Endothelial cell of umbilical vein (primary cell): ENCODE data around the gene GRID2IP. TPM values are rescaled to one million over a fixed set of nuclear protein-coding genes. Genes with fewer than 3 reads are reported as not detected.

Source experiments
- BruUV-seq: library from RNA; stranded (reverse); fragments of 400-500 nt; replicated peaks from 2 replicates; lab custom pipeline; 2021; lab: Mats Ljungman, UMichigan
- CTCF ChIA-PET: fragments of 300-600, 350-600 bp; sonication (Branson Sonifier 250); formaldehyde crosslinking; loops from one replicate; lab custom pipeline; 2021; ENCODE audit warnings: antibody characterized with exemption, inconsistent platforms; lab: Charles Lee
- POLR2A ChIA-PET: fragments of 300-600, 350-600 bp; sonication (Branson Sonifier 250); formaldehyde crosslinking; loops from one replicate; lab custom pipeline; 2021; ENCODE audit warnings: antibody characterized with exemption, inconsistent platforms; lab: Charles Lee
- DNase-seq: peaks from one replicate; pipeline ENCODE4 v3.0.0-alpha.2; 2011; ENCODE audit warnings: low read depth, low spot score
- FAIRE-seq: peaks from 2 replicates; lab custom pipeline; 2011; peaks lifted over from hg19 to GRCh38; lab: Jason Lieb, UNC
- H2AFZ ChIP-seq: 2 replicates; pipeline ENCODE4 v1.6.0; 2012; ENCODE audit warnings: low read depth, low read length, control low read depth, inconsistent platforms
- H3K27ac ChIP-seq: 2 replicates; pipeline ENCODE4 v1.5.1; 2011; ENCODE audit warnings: low read depth, mild to moderate bottlenecking, control low read depth, low read length, moderate library complexity; ENCODE audit not compliant: insufficient read depth
- H3K27me3 ChIP-seq, 2 experiments: 2 replicates each; pipeline versions ENCODE4 v1.6.0 to v1.6.1; 2011; ENCODE audit warnings: low read length in 2 of 2, mixed read lengths in 1 of 2; ENCODE audit not compliant: control insufficient read depth in 2 of 2, insufficient read depth in 2 of 2
- H3K36me3 ChIP-seq, 2 experiments: 2 replicates in 1 of 2; 3 replicates in 1 of 2; pipeline ENCODE4 v1.5.1; 2011; ENCODE audit warnings: low read length in 2 of 2, mild to moderate bottlenecking in 1 of 2, moderate library complexity in 1 of 2; ENCODE audit not compliant: control insufficient read depth in 2 of 2, insufficient read depth in 2 of 2; ENCODE audit errors: extremely low read depth in 1 of 2
- H3K4me1 ChIP-seq: 3 replicates; pipeline ENCODE4 v1.5.1; 2011; ENCODE audit warnings: mild to moderate bottlenecking, low read length; ENCODE audit not compliant: control insufficient read depth, insufficient read depth; ENCODE audit errors: extremely low read depth
- H3K4me2 ChIP-seq: 2 replicates; pipeline ENCODE4 v1.6.1; 2011; ENCODE audit warnings: low read length, control low read depth, mixed read lengths; ENCODE audit not compliant: insufficient read depth
- H3K4me3 ChIP-seq, 3 experiments: fragments of 200-600 bp in 1 of 3; sonication (generic), shearing (Covaris generic) in 1 of 3; replicated peaks in 1 of 3; 2 replicates each; pipeline ENCODE4 v1.5.1; 2011 to 2016; ENCODE audit warnings: control low read depth in 3 of 3, low read length in 3 of 3, mild to moderate bottlenecking in 2 of 3, inconsistent platforms in 1 of 3, low read depth in 1 of 3, moderate library complexity in 1 of 3; ENCODE audit not compliant: insufficient read depth in 1 of 3
- H3K79me2 ChIP-seq: 2 replicates; pipeline ENCODE4 v1.6.0; 2012; ENCODE audit warnings: low read length, inconsistent platforms; ENCODE audit not compliant: control insufficient read depth, insufficient read depth
- H3K9ac ChIP-seq: replicated peaks from 2 replicates; pipeline ENCODE3; 2011; ENCODE audit warnings: low read length, control low read depth; ENCODE audit not compliant: insufficient read depth; ENCODE audit errors: extremely low read depth
- H3K9me1 ChIP-seq: replicated peaks from 3 replicates; pipeline ENCODE4 v1.6.0; 2011; ENCODE audit warnings: mild to moderate bottlenecking, low read length; ENCODE audit not compliant: control insufficient read depth, insufficient read depth; ENCODE audit errors: extremely low read depth
- H3K9me3 ChIP-seq: replicated peaks from 2 replicates; pipeline ENCODE4 v1.5.1; 2012; ENCODE audit warnings: low read length, inconsistent platforms; ENCODE audit not compliant: control insufficient read depth, insufficient read depth
- H4K20me1 ChIP-seq: replicated peaks from 2 replicates; pipeline ENCODE3; 2011; ENCODE audit warnings: mild to moderate bottlenecking, low read length; ENCODE audit not compliant: control insufficient read depth, insufficient read depth; ENCODE audit errors: extremely low read depth
- CTCF ChIP-seq, 2 donors: IDR thresholded peaks; 1 replicate in 1 of 2; 2 replicates in 1 of 2; pipeline ENCODE4 v1.5.1; 2011; ENCODE audit warnings: low read length in 2 of 2, mild to moderate bottlenecking in 2 of 2, moderate library complexity in 2 of 2, control low read depth in 1 of 2, inconsistent platforms in 1 of 2, low read depth in 1 of 2; ENCODE audit not compliant: insufficient read depth in 1 of 2; ENCODE audit errors: extremely low read depth in 1 of 2
- EZH2 ChIP-seq: IDR thresholded peaks from 2 replicates; pipeline ENCODE4 v1.6.1; 2012; ENCODE audit warnings: borderline replicate concordance, low read depth, mild to moderate bottlenecking, moderate library complexity, low read length, inconsistent platforms; ENCODE audit not compliant: severe bottlenecking
- FOS ChIP-seq: IDR thresholded peaks from 2 replicates; pipeline ENCODE4 v1.6.1; 2011; ENCODE audit warnings: mild to moderate bottlenecking, low read length, moderate library complexity, borderline replicate concordance; ENCODE audit not compliant: insufficient read depth
- MAX ChIP-seq: IDR thresholded peaks from 2 replicates; pipeline ENCODE4 v1.6.1; 2011; ENCODE audit not compliant: insufficient read depth, insufficient read length
- MYC ChIP-seq: IDR thresholded peaks from one replicate; pipeline ENCODE4 v1.6.1; 2011; ENCODE audit warnings: mild to moderate bottlenecking, low read depth, low read length
- POLR2A ChIP-seq: IDR thresholded peaks from 2 replicates; pipeline ENCODE4 v1.6.1; 2012; ENCODE audit warnings: low read depth, mild to moderate bottlenecking, control low read depth, low read length
- POLR2AphosphoS5 ChIP-seq: IDR thresholded peaks from 2 replicates; pipeline ENCODE4 v1.6.1; 2012; ENCODE audit warnings: low read depth, mild to moderate bottlenecking, control low read depth, low read length, moderate library complexity; ENCODE audit not compliant: insufficient read depth
- dilution Hi-C: fragments of 300-500 bp; cut with MboI; formaldehyde crosslinking; loops from one replicate; pipeline ENCODE4 v1.15.0; 2019; ENCODE audit warnings: low sequenced_read_pairs; ENCODE audit not compliant: extremely low pct_ligation_motif_present
- intact Hi-C: fragments of 100-400 bp; cut with micrococcal nuclease; formaldehyde crosslinking; loops from one replicate; pipeline ENCODE4 v1.10.0; 2022
- polyA plus RNA-seq, 4 experiments: library from polyadenylated mRNA; depleted of rRNA in 3 of 4; stranded (reverse) in 3 of 4; unstranded in 1 of 4; fragments of >200 nt; gene quantifications; 2 replicates each; pipeline versions ENCODE4 v1.2.1 to v1.2.3, GENCODE V29; 2011 to 2012; ENCODE audit warnings: missing spikeins in 1 of 4
- total RNA-seq: library from RNA; stranded (reverse); gene quantifications from 2 replicates; pipeline ENCODE4 v1.2.3, GENCODE V29; 2021

The GRID2IP gene
- total and polyA plus RNA-seq, 2 donors (not counting 3 experiments of a cell fraction or from before 2014, with no cell fraction given), result not detected

- no peak overlapping the region for H3K27ac ChIP-seq
- no peaks in the 10 kb centered on the region for H3K27me3 ChIP-seq
- no peak overlapping the region for H2AFZ ChIP-seq
- no peaks in the 10 kb centered on the region for H4K20me1 ChIP-seq
- H3K4me1 ChIP-seq, result no peaks in the 10 kb centered on the region
- dilution Hi-C loops (no loop called here), intact Hi-C loops (no loop called here)
- CTCF ChIA-PET, result no interaction called here
- no peaks in the 10 kb centered on the region for H3K9me1 ChIP-seq
- H3K4me2 ChIP-seq, result no peak overlapping the region
- DNase-seq, result no peak
- H3K9me3 ChIP-seq, result no peaks in the 10 kb centered on the region
- no peak overlapping the region for H3K9ac ChIP-seq
- no TSS peak for BruUV-seq
- H3K79me2 ChIP-seq, result no peaks in the 10 kb centered on the region
- no peak for TF ChIP-seq CTCF (IDR thresholded peaks at IDR 0.05; ENCODE audit: extremely low read depth in 1 of 2, insufficient read depth in 1 of 2, low read depth in 1 of 2, low read length in 2 of 2)
- no peak overlapping the region for H3K4me3 ChIP-seq
- no peaks in the 10 kb centered on the region for H3K36me3 ChIP-seq
- no peak for FAIRE-seq
- POLR2A ChIA-PET, result no interaction called here
These were observed 38.4 kb downstream of the GRID2IP start for GRCh38 chr7:6512892-6513291.

- TF ChIP-seq EZH2, result no peak
- no peak for TF ChIP-seq FOS
- TF ChIP-seq POLR2AphosphoS5, result no peak
- TF ChIP-seq MYC, result no peak
- no peak for TF ChIP-seq MAX
- no peak for TF ChIP-seq POLR2A
- Histone ChIP-seq H3K9me3 (no peaks in the 10 kb centered on the region), H3K9ac (no peak overlapping the region), H3K27ac (no peak overlapping the region), H3K79me2 (no peaks in the 10 kb centered on the region), H3K4me1 (no peaks in the 10 kb centered on the region), H3K9me1 (no peaks in the 10 kb centered on the region), H3K36me3 (no peaks in the 10 kb centered on the region), H3K4me2 (no peak overlapping the region), H3K27me3 (peaks cover 0 to 2% of the 10 kb centered on the region in 2 experiments), H3K4me3 (no peak overlapping the region), H4K20me1 (no peaks in the 10 kb centered on the region), H2AFZ (no peak overlapping the region)
- dilution Hi-C loops, result no loop called here
- FAIRE-seq (no peak), DNase-seq (no peak)
- ChIA-PET POLR2A (no interaction called here), CTCF (no interaction called here)
- BruUV-seq, result no TSS peak
- intact Hi-C loops, result no loop called here
These were observed 40.7 kb downstream of the GRID2IP start for GRCh38 chr7:6510476-6511133.
